ENCODE data around the gene SBF2.
A peak's percentile ranks its signal among the peaks of the same experiment; 100 is the strongest.

Gene SBF2

DNA sequence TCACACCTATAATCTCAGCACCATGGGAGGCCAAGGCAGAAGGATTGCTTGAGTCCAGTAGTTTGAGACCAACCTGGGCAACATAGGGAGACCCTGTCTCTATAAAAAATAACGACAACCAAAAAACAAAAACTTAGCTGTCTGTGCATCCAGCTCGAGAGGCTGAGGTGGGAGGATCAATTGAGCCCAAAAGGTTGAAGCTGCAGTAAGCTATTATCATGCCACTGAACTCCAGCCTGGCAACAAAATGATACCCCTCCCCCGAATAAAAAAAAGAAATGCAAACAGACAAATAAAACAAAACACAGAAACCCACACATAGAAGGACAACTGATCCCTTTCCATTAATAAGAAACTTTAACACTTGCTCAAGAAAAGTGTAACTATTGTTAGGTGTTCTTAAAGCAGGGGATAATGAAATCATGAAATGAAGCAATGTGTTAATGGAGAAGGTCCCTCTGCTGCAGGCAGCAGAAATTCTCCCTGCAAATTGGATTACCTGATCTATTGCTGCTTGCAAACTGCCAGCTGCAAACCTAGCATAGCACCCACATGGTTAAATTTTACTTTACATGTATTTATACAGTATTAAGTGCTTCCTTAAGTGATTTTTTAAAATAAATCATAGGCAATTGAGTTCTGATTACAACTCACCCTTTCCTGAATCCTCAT is 226.3 kb downstream of the SBF2 start:
- DNase-seq (ENCODE audit: low read depth): no peak
- H3K27me3 ChIP-seq (replicated peaks; ENCODE audit: control insufficient read depth, insufficient read depth, low read length): no peaks in the 10 kb centered on the region
- no peaks in the 10 kb centered on the region for H3K9me3 ChIP-seq (ENCODE audit: control insufficient read depth, low read length)
- no peak overlapping the region for H3K4me3 ChIP-seq (ENCODE audit: low read length)
- no peaks in the 10 kb centered on the region for H3K36me3 ChIP-seq (ENCODE audit: control insufficient read depth, insufficient read depth, low read length, severe bottlenecking)
- H3K4me1 ChIP-seq (ENCODE audit: control insufficient read depth, insufficient read depth, low read length): peaks cover 3% of the 10 kb centered on the region
- H3K9ac ChIP-seq (ENCODE audit: low read length): no peak overlapping the region

DNA sequence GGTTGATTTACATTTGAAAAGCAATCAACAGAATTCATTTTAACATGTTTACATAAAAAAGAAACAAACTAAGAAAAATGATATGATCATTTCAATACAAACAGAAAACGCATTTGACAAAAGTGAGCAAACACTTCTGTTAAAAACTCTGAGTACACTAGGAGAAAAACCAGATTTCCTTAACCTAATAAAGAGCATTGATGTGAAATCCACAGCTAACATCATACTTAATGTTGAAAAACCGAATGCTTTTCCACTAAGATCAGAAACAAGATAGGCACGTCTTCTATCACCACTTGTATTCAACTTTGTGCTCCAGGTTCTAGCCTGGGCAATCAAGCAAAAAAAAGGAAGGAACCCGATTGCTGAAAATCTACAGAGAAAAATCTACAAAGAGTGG is 227.6 kb downstream of the SBF2 start:
- Histone ChIP-seq H3K9me3 (ENCODE audit: control insufficient read depth, low read length) (no peaks in the 10 kb centered on the region), H3K27me3 (replicated peaks; ENCODE audit: control insufficient read depth, insufficient read depth, low read length) (no peaks in the 10 kb centered on the region), H3K4me1 (ENCODE audit: control insufficient read depth, insufficient read depth, low read length) (no peaks in the 10 kb centered on the region), H3K4me3 (ENCODE audit: low read length) (no peak overlapping the region), H3K9ac (ENCODE audit: low read length) (no peak overlapping the region), H3K36me3 (ENCODE audit: control insufficient read depth, insufficient read depth, low read length, severe bottlenecking) (no peaks in the 10 kb centered on the region)
- no peak for DNase-seq (ENCODE audit: low read depth)

DNA sequence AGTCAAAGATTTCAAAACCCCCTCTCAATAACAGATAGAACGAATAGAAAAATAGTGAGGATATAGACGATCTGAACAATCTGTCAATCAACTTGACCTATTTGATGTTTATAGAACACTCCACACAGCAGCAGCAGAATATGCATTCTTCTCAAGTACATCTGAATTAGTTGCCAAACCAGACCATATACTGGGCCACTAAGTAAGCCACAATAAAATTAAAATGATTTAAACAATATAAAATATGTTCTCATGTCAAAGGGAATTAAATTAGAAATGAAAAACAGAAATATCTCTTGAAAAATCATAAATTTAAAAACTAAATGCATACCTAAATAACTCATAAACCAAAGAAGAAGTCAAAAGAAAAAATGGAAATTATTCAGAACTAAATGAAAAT is 229.2 kb downstream of the SBF2 start:
- no peaks in the 10 kb centered on the region for H3K36me3 ChIP-seq (ENCODE audit: control insufficient read depth, insufficient read depth, low read length, severe bottlenecking)
- H3K9ac ChIP-seq (ENCODE audit: low read length): no peak overlapping the region
- DNase-seq (ENCODE audit: low read depth): no peak
- no peaks in the 10 kb centered on the region for H3K9me3 ChIP-seq (ENCODE audit: control insufficient read depth, low read length)
- no peaks in the 10 kb centered on the region for H3K27me3 ChIP-seq (replicated peaks; ENCODE audit: control insufficient read depth, insufficient read depth, low read length)
- no peak overlapping the region for H3K4me3 ChIP-seq (ENCODE audit: low read length)
- no peaks in the 10 kb centered on the region for H3K4me1 ChIP-seq (ENCODE audit: control insufficient read depth, insufficient read depth, low read length)

DNA sequence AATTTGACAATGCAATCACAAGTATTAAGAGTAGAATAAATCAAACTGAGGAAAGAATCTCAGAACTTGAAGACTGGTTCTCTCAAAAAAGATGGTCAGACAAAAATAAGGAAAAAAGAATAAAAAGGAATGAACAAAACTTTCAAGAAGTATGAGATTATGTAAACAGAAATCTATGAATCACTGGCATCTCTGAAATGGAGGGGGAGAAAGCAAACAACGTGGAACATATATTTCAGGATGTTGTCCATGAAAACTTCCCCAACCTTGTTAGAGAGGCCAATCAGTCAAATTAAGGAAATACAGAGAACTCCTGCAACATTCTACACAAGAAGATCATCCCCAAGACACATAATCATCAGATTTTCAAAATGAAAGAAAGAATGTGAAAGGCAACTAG is 235.7 kb downstream of the SBF2 start:
- H3K27me3 ChIP-seq (replicated peaks; ENCODE audit: control insufficient read depth, insufficient read depth, low read length): no peaks in the 10 kb centered on the region
- H3K36me3 ChIP-seq (ENCODE audit: control insufficient read depth, insufficient read depth, low read length, severe bottlenecking): no peaks in the 10 kb centered on the region
- no peak overlapping the region for H3K4me3 ChIP-seq (ENCODE audit: low read length)
- H3K4me1 ChIP-seq (ENCODE audit: control insufficient read depth, insufficient read depth, low read length): no peaks in the 10 kb centered on the region
- DNase-seq (ENCODE audit: low read depth): peak; percentile 19
- H3K9ac ChIP-seq (ENCODE audit: low read length): no peak overlapping the region
- H3K9me3 ChIP-seq (ENCODE audit: control insufficient read depth, low read length): peaks cover 17% of the 10 kb centered on the region

DNA sequence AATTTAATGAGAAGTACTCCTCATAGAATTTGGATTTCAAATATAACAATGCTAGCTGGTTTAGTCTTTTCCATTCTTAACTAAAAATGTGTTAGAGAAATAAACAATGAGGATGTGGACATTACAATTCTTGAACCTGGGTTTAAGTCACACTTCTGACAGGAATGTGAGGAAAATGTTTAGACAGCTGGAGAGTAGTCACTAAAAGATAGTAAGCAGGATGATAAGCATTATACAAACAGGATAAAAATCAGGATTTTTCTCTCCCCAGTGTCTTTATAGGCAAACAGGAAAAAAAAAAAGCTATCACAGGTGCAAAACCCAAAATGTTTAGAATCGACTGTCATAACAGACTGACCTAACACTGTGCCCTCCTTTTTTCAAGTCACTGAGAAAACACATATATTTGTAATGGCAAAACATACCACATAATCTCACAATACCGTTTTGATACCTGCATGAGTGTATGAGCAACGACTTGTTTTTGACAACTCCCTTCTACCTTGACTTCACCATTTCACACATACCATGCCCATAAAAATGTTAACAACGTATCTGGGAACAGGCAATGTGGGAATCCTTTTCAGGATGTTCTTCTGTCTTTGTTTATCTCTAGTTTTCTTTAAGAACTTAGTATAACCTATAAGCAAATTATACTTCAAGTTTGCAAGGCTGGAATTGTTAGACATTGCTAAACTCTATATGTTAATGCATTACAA is 242.0 kb downstream of the SBF2 start:
- Histone ChIP-seq H3K4me3 (ENCODE audit: low read length) (no peak overlapping the region), H3K36me3 (ENCODE audit: control insufficient read depth, insufficient read depth, low read length, severe bottlenecking) (no peaks in the 10 kb centered on the region), H3K4me1 (ENCODE audit: control insufficient read depth, insufficient read depth, low read length) (no peaks in the 10 kb centered on the region), H3K27me3 (replicated peaks; ENCODE audit: control insufficient read depth, insufficient read depth, low read length) (no peaks in the 10 kb centered on the region), H3K9ac (ENCODE audit: low read length) (no peak overlapping the region), H3K9me3 (ENCODE audit: control insufficient read depth, low read length) (peaks cover 7% of the 10 kb centered on the region)
- DNase-seq (ENCODE audit: low read depth): peak; percentile 19

DNA sequence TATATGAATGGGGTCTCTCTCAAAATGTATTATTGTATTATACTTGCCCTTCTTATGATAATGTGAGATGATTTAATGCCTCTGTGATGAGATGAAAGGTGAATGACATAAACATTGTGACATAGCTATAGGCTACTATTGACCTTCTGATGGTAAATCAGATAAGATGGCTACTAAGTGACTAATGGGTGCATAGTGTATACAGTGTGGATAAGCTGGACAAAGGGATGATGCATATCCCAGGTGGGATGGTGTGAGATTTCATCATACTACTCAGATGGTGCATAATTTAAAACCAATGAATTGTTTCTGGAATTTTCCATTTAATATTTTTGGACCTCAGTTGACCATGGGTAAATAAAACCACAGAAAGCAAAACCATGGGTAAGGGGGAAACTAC is 243.5 kb downstream of the SBF2 start:
- H3K36me3 ChIP-seq (ENCODE audit: control insufficient read depth, insufficient read depth, low read length, severe bottlenecking): no peaks in the 10 kb centered on the region
- no peak for DNase-seq (ENCODE audit: low read depth)
- H3K4me1 ChIP-seq (ENCODE audit: control insufficient read depth, insufficient read depth, low read length): no peaks in the 10 kb centered on the region
- no peak overlapping the region for H3K9ac ChIP-seq (ENCODE audit: low read length)
- no peak overlapping the region for H3K4me3 ChIP-seq (ENCODE audit: low read length)
- H3K9me3 ChIP-seq (ENCODE audit: control insufficient read depth, low read length): peaks cover 3% of the 10 kb centered on the region
- H3K27me3 ChIP-seq (replicated peaks; ENCODE audit: control insufficient read depth, insufficient read depth, low read length): no peaks in the 10 kb centered on the region

DNA sequence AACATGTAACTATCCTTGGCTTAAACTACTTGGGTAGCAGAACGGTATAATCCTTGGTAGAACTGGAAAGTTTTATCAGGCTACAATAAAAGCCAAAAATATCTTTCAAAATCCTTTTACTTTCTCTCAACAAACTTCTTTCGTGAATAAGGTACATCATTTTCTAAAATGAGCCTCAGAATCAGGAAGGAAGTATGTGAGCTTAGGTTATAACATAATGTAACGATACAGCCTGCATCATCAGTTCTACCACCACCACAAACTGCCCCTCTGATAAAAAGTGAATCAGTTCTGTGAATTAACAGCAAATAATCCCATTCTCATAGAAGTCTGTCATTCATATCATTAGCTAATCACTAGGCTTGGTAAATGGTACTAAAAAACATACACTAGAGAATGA is 244.3 kb downstream of the SBF2 start:
- peaks cover 6% of the 10 kb centered on the region for H3K9me3 ChIP-seq (ENCODE audit: control insufficient read depth, low read length)
- H3K4me3 ChIP-seq (ENCODE audit: low read length): no peak overlapping the region
- H3K36me3 ChIP-seq (ENCODE audit: control insufficient read depth, insufficient read depth, low read length, severe bottlenecking): no peaks in the 10 kb centered on the region
- no peaks in the 10 kb centered on the region for H3K27me3 ChIP-seq (replicated peaks; ENCODE audit: control insufficient read depth, insufficient read depth, low read length)
- no peak for DNase-seq (ENCODE audit: low read depth)
- no peak overlapping the region for H3K9ac ChIP-seq (ENCODE audit: low read length)
- H3K4me1 ChIP-seq (ENCODE audit: control insufficient read depth, insufficient read depth, low read length): no peaks in the 10 kb centered on the region

DNA sequence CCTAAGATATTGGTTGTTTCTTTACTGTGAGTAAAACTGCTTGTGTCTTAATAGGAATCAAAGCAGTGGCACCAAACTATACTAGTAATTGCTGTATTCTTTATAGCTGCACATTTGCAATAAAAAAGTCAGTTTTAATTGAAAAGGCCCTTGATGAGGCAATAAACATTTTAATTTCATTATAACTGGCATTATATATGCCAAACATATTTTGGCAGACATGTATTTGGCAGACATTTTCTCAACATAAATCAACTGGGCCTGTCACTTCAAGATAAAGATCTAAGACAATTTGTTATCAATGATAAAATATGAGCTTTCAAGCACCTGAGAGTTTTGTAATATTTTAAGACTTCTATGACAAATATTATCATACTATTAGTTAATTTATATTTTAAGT is 245.7 kb downstream of the SBF2 start:
- no peaks in the 10 kb centered on the region for H3K36me3 ChIP-seq (ENCODE audit: control insufficient read depth, insufficient read depth, low read length, severe bottlenecking)
- H3K4me3 ChIP-seq (ENCODE audit: low read length): no peak overlapping the region
- no peak overlapping the region for H3K9ac ChIP-seq (ENCODE audit: low read length)
- DNase-seq (ENCODE audit: low read depth): no peak
- peaks cover 15% of the 10 kb centered on the region for H3K9me3 ChIP-seq (ENCODE audit: control insufficient read depth, low read length)
- no peaks in the 10 kb centered on the region for H3K27me3 ChIP-seq (replicated peaks; ENCODE audit: control insufficient read depth, insufficient read depth, low read length)
- H3K4me1 ChIP-seq (ENCODE audit: control insufficient read depth, insufficient read depth, low read length): no peaks in the 10 kb centered on the region

DNA sequence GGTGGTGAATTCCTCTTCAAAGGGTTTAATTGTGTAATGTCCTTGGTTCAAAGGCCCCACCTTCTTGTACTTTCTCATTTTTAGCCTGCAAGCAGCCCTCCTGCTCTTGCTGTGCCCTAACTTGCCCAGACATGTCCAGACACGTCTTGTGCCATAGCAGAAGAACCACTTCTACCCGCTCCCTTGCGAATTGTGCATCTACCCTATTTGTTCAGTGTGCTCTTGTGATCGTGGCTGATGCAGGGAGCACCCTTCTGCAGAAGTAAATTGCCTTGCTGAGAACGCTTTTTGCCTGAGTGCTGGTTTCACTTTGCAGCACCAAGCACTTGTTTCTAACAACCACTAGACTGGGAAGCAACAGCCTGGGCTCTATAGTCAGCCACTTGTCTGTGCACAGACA is 249.4 kb downstream of the SBF2 start:
- no peak overlapping the region for H3K9ac ChIP-seq (ENCODE audit: low read length)
- H3K9me3 ChIP-seq (ENCODE audit: control insufficient read depth, low read length): peaks cover 15% of the 10 kb centered on the region
- H3K36me3 ChIP-seq (ENCODE audit: control insufficient read depth, insufficient read depth, low read length, severe bottlenecking): no peaks in the 10 kb centered on the region
- no peaks in the 10 kb centered on the region for H3K27me3 ChIP-seq (replicated peaks; ENCODE audit: control insufficient read depth, insufficient read depth, low read length)
- H3K4me3 ChIP-seq (ENCODE audit: low read length): peak overlapping the region; percentile 45
- DNase-seq (ENCODE audit: low read depth): no peak
- H3K4me1 ChIP-seq (ENCODE audit: control insufficient read depth, insufficient read depth, low read length): peaks cover 15% of the 10 kb centered on the region

DNA sequence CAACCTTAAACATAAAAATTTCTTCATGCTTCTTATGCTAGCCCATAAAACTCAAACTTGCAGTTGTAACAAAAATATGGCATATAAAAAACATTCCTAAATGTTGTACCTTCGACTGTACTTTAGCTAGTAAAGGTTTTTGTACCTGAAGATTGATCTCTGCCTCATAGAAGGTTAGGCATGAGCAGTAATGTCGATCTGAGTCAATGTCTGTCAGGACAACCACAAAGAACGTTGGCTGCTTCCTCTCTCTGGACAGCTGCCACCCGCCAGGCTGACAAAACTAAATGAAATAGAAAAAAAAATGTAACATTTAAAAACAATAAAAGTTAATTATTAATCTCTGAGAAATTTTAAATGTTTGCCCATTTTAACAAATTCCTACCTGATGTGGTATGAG is 251.3 kb downstream of the SBF2 start:
- H3K9me3 ChIP-seq (ENCODE audit: control insufficient read depth, low read length): peaks cover 15% of the 10 kb centered on the region
- H3K9ac ChIP-seq (ENCODE audit: low read length): no peak overlapping the region
- H3K27me3 ChIP-seq (replicated peaks; ENCODE audit: control insufficient read depth, insufficient read depth, low read length): no peaks in the 10 kb centered on the region
- H3K4me3 ChIP-seq (ENCODE audit: low read length): no peak overlapping the region
- no peaks in the 10 kb centered on the region for H3K36me3 ChIP-seq (ENCODE audit: control insufficient read depth, insufficient read depth, low read length, severe bottlenecking)
- DNase-seq (ENCODE audit: low read depth): no peak
- H3K4me1 ChIP-seq (ENCODE audit: control insufficient read depth, insufficient read depth, low read length): peaks cover 33% of the 10 kb centered on the region

DNA sequence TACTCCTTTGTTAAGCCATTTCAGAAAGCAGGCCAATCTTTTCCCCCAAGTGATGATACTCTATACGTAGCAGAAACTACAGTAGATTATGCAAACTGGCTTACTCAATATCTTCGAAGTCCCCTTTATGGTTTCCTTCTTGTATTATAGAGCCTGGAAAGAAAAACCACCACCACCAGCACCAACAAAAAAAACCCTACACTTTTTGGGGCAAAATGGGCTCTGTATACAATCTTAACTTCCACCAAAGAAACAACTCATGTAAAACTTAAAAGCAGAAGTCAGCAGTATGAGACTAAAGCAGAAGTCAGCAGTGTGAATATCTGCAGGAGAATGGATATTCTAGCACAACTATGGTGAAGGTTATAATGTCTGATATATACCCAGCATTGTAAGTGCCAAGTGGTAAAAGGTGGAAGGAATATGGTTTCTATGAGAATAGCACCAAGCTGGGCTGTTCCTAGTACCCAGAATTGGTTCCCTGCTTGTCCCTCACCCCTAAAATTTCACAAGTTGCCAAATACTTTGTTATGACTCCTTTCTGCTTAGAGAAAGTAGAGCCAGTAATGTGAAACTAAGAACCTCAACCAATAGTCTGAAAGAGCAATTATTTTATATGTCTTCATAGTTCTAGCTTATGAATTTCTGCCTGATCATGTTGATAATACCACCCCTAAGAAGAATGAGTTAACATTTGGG is 252.1 kb downstream of the SBF2 start:
- peaks cover 15% of the 10 kb centered on the region for H3K9me3 ChIP-seq (ENCODE audit: control insufficient read depth, low read length)
- no peaks in the 10 kb centered on the region for H3K27me3 ChIP-seq (replicated peaks; ENCODE audit: control insufficient read depth, insufficient read depth, low read length)
- no peaks in the 10 kb centered on the region for H3K36me3 ChIP-seq (ENCODE audit: control insufficient read depth, insufficient read depth, low read length, severe bottlenecking)
- H3K4me1 ChIP-seq (ENCODE audit: control insufficient read depth, insufficient read depth, low read length): peaks cover 39% of the 10 kb centered on the region
- H3K9ac ChIP-seq (ENCODE audit: low read length): no peak overlapping the region
- H3K4me3 ChIP-seq (ENCODE audit: low read length): no peak overlapping the region
- no peak for DNase-seq (ENCODE audit: low read depth)

Measured in adipocyte (in vitro differentiated cells).